SKM-1 treated with dmso at 0.1 percent for 144 hours (cell line): ENCODE data around the gene TMPRSS6.

Source experiments
- DNase-seq: peaks from one replicate; lab custom pipeline; 2025; ENCODE audit not compliant: unreplicated experiment; lab: John Stamatoyannopoulos, UW

TMPRSS6 gene

GRCh38 chr22:37109242-37109917 is at the start of gene TMPRSS6:
TSS of gene TMPRSS6 (minus strand) at chr22:37109713. CDS start at chr22:37103417, 6,296 bp downstream.
- no peak for DNase-seq

- DNase-seq = no peak
Measured at GRCh38 chr22:37158963-37159290, 49.4 kb upstream of the TMPRSS6 start.

DNA sequence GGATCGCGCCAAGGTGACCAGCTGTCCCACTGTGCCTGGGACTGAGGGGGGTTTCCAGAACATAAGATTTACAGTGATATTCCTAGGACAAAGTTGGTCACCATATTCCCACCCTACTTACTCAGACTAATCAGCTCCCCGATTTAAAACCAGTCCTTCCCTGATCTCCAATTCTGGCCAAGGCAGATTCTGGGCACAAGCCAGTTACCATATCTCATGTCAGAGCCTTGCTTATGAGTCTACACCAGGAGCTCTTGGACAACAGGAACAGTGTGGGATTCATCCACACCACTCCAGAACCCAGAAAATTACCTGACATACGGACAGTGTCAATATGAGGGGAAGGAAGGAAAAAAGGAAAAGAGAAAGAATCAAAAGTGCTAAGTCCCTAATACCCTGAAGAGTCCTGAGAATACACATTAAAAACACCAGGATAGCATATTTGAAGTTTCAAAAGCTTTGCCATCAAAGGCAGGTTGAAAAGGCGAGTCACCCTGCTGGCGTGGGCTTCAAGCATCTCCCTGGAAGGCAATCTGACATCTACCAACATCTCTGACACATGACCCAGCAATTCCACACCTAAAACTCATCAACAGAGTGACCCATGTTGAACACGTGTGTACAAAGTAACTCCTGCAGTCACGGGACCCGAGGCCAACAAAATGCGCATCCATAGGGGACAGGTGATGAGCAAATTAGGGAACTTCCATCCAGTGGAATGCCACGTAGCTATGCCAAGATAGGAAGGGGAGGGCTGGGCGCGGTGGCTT is 48.2 kb upstream of the TMPRSS6 start:
- DNase-seq = no peak

DNA sequence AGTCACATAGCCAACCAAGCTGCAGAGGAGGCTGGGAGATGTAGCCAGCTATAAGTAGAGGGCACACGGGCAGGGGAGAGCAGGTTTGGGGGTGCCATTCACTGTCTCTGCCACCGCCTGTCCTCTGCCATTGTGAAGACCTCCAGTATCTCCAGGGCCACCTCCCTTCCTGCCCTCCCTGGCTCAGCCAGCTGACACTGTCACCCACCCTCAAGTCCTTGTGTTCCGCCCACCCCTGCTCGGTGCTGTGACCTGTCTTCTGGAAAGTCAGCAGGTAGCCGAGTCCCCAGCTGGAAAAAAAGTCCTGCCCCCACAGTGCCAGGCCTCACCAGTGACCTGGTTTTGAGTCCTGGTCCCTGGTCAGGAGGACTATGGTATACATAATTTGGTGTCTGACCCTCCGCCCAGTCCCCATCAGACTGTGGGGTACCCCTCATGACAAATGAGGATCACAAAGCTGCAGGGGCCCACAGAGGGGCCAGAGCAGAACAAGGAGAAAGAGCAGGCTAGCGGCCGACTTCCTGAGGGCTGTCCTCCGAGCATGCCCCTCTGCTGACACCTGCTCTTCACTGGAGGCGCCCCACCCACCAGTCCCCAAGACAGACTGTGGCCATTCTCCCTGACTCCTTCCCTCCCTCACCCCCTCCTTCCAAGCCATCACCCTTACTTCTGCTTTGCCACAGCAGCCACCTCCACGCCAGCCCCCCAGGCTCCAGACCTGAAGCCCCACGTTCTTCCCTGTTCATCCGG is 47.3 kb upstream of the TMPRSS6 start:
- DNase-seq = no peak

DNA sequence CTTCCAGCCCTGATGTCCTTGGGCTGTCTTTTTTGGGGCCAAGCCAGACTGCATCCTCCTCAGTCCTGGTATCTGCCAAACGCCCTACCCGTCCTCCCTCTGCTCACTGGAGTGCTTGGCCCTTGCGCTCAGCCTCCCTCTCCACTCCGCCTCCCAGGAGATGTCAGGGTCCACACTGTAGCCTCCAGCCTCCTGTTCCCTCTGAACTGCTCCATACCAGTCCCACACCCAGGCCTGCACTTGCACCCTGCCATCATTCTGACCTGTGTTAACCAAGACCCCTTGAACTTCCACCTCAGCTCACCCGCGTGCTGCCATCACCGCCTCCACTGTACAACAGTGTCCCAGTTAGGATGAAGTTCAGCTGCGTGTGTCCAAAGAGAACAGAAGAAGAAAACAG is 46.5 kb upstream of the TMPRSS6 start:
- DNase-seq = no peak

DNA sequence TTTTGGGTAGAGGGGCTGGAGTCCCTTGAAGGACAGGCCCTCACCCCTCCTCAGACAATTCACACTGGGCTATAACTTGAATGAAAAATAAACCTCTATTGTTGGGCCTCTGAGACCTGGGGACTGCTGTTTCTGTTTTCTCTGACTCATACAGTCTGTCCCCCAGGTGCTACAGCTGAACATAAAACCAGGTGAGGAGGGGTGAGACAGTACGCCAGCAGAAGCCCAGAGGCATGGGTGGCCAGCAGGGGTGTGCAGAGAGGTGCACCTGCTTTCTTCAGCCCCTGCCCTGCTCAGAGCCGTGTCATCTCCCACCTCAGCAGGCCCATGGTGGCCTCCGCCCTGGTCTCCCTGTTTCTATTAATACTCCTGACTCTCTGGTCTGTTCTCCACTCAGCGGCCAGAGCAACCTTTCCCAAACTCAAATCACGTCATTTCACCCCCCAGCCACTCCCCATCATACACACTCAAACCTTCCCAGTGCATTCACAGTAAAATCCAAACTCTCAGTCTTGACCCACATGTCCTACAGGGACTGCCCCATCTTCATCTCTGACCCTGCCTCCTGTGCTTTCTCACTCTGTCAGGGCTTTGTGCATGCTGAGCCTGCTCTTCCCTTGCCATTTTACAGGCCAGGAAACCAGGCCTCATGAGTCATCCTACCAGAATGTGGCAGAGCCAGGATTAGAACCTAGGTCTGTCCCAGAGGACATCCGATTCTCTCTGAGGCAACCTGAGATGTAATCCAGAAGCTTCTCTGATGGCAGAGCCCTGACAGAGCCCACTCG is 45.6 kb upstream of the TMPRSS6 start:
- DNase-seq = no peak

- DNase-seq = no peak
Measured at GRCh38 chr22:37153901-37154300, 44.4 kb upstream of the TMPRSS6 start.

DNA sequence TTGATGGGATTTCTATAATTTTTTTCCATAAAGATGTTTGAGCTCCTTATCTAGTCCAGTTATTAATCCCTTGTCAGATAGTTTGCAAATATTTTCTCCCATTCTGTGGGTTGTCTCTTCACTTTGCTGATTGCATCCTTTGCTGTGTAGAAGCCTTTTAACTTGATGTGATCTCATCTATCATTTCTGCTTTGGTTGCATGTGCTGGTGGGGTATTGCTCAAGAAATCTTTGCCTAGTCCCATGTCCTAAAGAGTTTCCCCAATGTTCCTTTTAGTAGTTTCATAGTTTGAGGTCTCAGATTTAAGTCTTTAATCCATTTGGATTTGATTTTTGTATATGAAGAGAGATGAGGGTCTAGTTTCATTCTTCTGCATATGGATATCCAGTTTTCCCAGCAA is 41.9 kb upstream of the TMPRSS6 start:
- peak; percentile 14 for DNase-seq

DNA sequence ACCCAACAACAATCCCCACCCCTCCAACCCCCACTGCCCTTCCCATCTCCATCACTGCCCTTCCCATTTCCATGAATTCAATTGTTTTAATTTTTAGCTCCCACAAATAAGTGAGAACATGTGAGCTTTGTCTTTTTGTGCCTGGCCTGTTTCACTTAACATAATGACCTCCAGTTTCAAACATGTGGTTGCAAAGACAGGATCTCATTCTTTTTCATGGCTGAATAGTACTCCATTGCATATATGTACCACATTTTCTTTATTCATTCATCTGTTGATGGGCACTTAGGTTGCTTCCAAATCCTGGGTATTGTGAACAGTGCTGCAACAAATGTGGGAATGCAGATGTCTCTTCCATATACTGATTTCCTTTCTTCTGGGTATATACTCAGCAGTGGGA is 41.2 kb upstream of the TMPRSS6 start:
- DNase-seq = no peak

- DNase-seq = no peak
Measured at GRCh38 chr22:37148742-37149665, 39.5 kb upstream of the TMPRSS6 start.

GRCh38 chr22:37148031-37148651 is 38.6 kb upstream of the TMPRSS6 start:
- no peak for DNase-seq

- DNase-seq = no peak
Measured at GRCh38 chr22:37147186-37147990, 37.9 kb upstream of the TMPRSS6 start.

DNA sequence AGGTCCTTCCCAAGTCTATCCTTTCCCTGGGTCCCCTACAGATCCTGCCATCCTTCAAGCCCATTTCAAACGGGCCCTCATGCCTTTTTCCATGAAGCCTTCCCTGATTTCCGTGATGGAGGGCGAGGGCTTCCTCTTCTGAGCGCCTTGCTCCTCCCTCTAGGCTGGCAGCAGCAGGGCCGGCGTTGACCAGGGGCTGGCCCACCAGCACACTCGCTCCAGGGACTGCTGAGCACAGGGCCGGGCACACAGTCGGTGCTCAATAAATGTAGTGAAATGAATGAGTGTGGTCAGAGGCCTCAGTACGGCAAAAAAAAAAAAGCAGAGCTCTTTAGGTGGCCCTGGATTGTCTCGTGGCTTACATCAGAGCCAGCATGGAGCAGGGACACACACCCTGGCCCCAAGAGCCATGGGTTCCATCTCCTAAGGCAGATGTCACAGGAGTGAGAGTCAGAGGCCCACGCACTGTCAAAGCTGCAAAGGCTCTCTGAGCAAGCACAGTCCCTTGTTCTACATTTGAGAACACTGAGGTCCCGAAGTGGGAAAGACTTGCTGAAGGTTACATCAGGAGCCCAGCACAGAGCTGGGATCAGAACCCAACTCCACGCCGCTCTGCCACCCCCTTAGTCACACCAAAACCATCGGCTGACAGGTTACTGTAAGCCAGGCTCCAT is 37.1 kb upstream of the TMPRSS6 start:
- DNase-seq = no peak

- no peak for DNase-seq
Measured at GRCh38 chr22:37146051-37146385, 36.5 kb upstream of the TMPRSS6 start.

DNA sequence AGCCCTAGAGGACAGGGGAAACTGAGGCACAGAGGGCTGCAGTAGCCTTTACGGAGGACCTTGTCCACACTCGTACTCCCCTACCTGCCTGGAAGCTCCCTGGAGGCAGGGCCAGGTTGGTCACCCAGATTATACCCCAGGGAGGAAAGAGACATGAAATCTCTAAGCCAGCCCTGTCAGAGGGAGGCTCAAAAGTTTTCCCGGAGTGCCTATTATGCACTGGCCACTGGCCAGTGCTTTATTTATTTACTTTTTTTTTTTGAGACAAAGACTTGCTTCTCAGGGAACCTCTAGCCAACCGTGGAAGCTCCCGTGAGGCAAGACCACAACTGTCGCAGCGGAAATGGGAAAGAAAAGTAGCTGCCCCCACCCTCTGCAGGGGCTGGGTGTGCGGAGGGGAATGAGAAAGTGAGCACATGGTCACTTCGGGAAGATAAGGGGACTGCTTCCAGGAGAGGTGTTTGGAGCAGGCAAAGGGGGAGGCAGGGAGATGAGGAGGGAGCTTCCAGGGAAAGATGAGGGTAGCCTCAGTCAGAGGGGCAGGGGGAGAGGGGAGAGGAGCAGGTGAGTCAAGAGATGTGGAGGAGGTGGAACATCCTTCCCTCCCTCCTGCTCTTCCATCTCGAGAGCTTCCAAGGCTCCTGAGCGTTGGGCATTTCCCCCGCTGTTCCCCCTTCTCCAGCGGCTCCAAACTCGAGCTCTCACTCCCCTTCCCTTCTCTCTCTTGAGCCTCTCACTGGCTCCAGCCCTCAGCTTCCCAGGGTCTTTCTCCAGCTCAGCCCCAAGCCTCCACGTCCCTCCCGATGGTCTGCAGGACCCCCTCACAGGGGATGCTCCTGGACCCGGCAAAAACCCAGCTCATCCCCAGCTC is 35.9 kb upstream of the TMPRSS6 start:
- DNase-seq = no peak

DNA sequence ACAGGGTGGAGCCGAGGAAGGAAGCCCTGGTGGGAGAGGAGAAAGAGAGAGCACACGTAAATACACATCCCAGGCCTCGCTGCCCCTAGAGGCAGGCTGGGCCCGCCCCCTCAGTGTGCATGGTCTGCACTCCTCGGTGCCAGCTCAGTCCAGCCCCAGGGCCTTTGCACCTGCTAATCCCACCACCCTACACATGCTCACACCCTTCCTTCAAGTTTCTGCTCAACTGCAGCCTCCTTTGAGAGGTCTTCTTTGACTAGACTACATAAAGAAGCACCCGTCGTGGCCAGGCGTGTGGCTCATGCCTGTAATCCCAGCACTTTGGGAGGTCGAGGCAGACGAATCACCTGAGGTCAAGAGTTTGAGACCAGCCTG is 34.7 kb upstream of the TMPRSS6 start:
- DNase-seq = no peak

- DNase-seq = no peak
Measured at GRCh38 chr22:37141971-37142370, 32.5 kb upstream of the TMPRSS6 start.

DNA sequence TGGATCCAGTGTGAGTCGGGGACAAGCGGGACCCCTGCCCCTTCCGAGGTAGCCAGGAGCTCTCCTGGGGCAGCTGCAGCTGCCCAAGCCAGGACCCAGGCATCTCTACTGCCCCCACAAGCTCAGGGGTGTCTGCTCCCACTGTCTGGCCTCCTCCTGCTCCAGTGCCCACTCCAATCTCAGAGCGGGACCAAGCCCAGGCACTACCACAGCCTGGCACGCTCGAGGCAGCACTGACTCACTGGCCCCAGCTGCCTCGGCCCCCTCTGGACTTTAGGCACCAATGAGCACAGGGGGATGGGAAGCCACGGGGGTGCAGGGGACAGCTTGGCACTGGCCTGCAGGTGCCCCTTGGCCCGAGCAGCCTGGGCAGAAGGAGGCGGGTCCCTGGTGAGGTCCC is 32.0 kb upstream of the TMPRSS6 start:
- no peak for DNase-seq
